AG04450 (cell line): ENCODE results near the gene HERC4. TPM values are rescaled to one million over a fixed set of nuclear protein-coding genes. Genes with fewer than 3 reads are reported as not detected.
A peak's percentile ranks its signal among the peaks of the same experiment; 100 is the strongest.

ENCODE experiments used
- CTCF ChIA-PET: fragments of 300-600, 350-600 bp; formaldehyde crosslinking; extraction: SDS; loops from one replicate; lab custom pipeline; 2022; ENCODE audit warnings: antibody characterized with exemption, inconsistent platforms; lab: Charles Lee
- POLR2A ChIA-PET: fragments of 350-600 bp; formaldehyde crosslinking; extraction: SDS; loops from one replicate; lab custom pipeline; 2021; ENCODE audit warnings: antibody characterized with exemption, inconsistent platforms; lab: Yijun Ruan, JAX
- DNase-seq: peaks from one replicate; pipeline ENCODE4 v3.0.0-alpha.2; 2011; ENCODE audit warnings: low read depth, low spot score
- H3K27ac ChIP-seq: one replicate; pipeline ENCODE4 v1.5.1; 2012; ENCODE audit warnings: low read depth, low read length, control low read depth
- H3K27me3 ChIP-seq: one replicate; pipeline ENCODE4 v1.6.0; 2012; ENCODE audit warnings: low read length; ENCODE audit not compliant: control insufficient read depth, insufficient read depth
- H3K4me3 ChIP-seq: 2 replicates; pipeline ENCODE4 v1.5.1; 2011; ENCODE audit warnings: mild to moderate bottlenecking, low read depth, low read length, control low read depth
- H3K9me3 ChIP-seq: 2 replicates; pipeline ENCODE4 v1.5.1; 2012; ENCODE audit warnings: low read length; ENCODE audit not compliant: control insufficient read depth, insufficient read depth
- CTCF ChIP-seq: IDR thresholded peaks from 2 replicates; pipeline ENCODE4 v1.5.1; 2011; ENCODE audit warnings: low read depth, low read length, control low read depth, inconsistent platforms
- polyA minus RNA-seq: library from RNA; depleted of rRNA, polyadenylated mRNA; stranded (reverse); fragments of >200 nt; gene quantifications from 2 replicates; pipeline ENCODE4 v1.2.3, GENCODE V29; 2011; rRNA and poly(A)+ RNA removed
- polyA plus RNA-seq: library from polyadenylated mRNA; depleted of rRNA; stranded (reverse); fragments of >200 nt; gene quantifications from 2 replicates; pipeline ENCODE4 v1.2.3, GENCODE V29; 2011; rRNA removed

Gene HERC4
- polyA plus RNA-seq, result 40.1 and 59.1 TPM in 2 replicates
- polyA minus RNA-seq, result 36.0 and 59.3 TPM in 2 replicates

GRCh38 chr10:68074775-68075549 lies at the start of gene HERC4:
TSS of gene HERC4 (minus strand) at chr10:68075283. CDS start at chr10:68073108, 2,175 bp downstream.
- Histone ChIP-seq H3K4me3 (peak within 1 kb of the TSS; percentile 96), H3K9me3 (peaks cover 4% of the 10 kb centered on the region; the same call in 1 of the 2 replicates), H3K27ac (peak within 1 kb of the TSS; percentile 97), H3K27me3 (no peaks in the 10 kb centered on the region)
- CTCF ChIA-PET, result interaction anchor here (0.6 kb wide), 1 partner anchor 138 kb away, joined by 3 read pairs; no protein-coding TSS in a partner anchor
- DNase-seq, result peak; percentile 84
- TF ChIP-seq CTCF, result no peak
- POLR2A ChIA-PET, result interaction anchor here (1.1 kb wide), 1 partner anchor 257 kb away, joined by 6 read pairs; the partner anchor contains the start of gene HNRNPH3

- no peaks in the 10 kb centered on the region for H3K27me3 ChIP-seq
- no peaks in the 10 kb centered on the region for H3K9me3 ChIP-seq
- no peak overlapping the region for H3K27ac ChIP-seq
- DNase-seq, result no peak
- ChIA-PET POLR2A (no interaction called here), CTCF (interaction anchor here (1.5 kb wide), 1 partner anchor 88 kb away, joined by 3 read pairs; no protein-coding TSS in a partner anchor)
- TF ChIP-seq CTCF, result no peak
- no peak overlapping the region for H3K4me3 ChIP-seq
These were observed 49.6 kb upstream of the HERC4 start for GRCh38 chr10:68124718-68125117.

GRCh38 chr10:68121852-68122251 lies 46.8 kb upstream of the HERC4 start:
- H3K27ac ChIP-seq, result no peak overlapping the region
- no peak for DNase-seq
- POLR2A ChIA-PET, result no interaction called here

GRCh38 chr10:68121020-68121743 lies 46.1 kb upstream of the HERC4 start:
- ChIA-PET POLR2A (no interaction called here), CTCF (interaction anchor here (1.0 to 1.3 kb wide), 4 partner anchors 9 to 92 kb away, joined by 3 to 4 read pairs (median 3); no protein-coding TSS in a partner anchor)
- no peak for TF ChIP-seq CTCF

More at GRCh38 chr10:68121852-68122251, 46.8 kb upstream of the HERC4 start:
- Histone ChIP-seq H3K4me3 (no peak overlapping the region), H3K9me3 (no peaks in the 10 kb centered on the region), H3K27me3 (no peaks in the 10 kb centered on the region)
- CTCF ChIA-PET, result interaction anchor here (0.9 to 1.1 kb wide), 3 partner anchors 10 to 91 kb away, joined by 3 read pairs; no protein-coding TSS in a partner anchor
- no peak for TF ChIP-seq CTCF

More at GRCh38 chr10:68121020-68121743, 46.1 kb upstream of the HERC4 start:
- no peak overlapping the region for H3K27ac ChIP-seq
- no peaks in the 10 kb centered on the region for H3K9me3 ChIP-seq
- no peak for DNase-seq
- H3K27me3 ChIP-seq, result no peaks in the 10 kb centered on the region
- H3K4me3 ChIP-seq, result no peak overlapping the region
